GM12874 (cell line): ENCODE measurements around the gene SIRT2.

Experiments used
- CTCF ChIP-seq: IDR thresholded peaks from 2 replicates; pipeline ENCODE4 v1.5.1; 2011; ENCODE audit warnings: low read depth, mild to moderate bottlenecking, control low read depth, low read length, moderate library complexity; ENCODE audit not compliant: insufficient read depth

The SIRT2 gene

GRCh38 chr19:38879400-38879751 lies 20.0 kb downstream of the SIRT2 start:
- no peak for TF ChIP-seq CTCF

GRCh38 chr19:38878575-38879399 lies 20.6 kb downstream of the SIRT2 start:
- TF ChIP-seq CTCF = peak; percentile 16; the same call in 1 of the 2 replicates

- TF ChIP-seq CTCF = no peak
These were observed 21.4 kb downstream of the SIRT2 start, which contains the start of gene RINL for GRCh38 chr19:38877781-38878574. Gene RINL (minus strand): TSS chr19:38878275. CDS start chr19:38876742, 1,533 bp downstream.

- no peak; the same call in 1 of the 2 replicates for TF ChIP-seq CTCF
These were observed 23.6 kb downstream of the SIRT2 start for GRCh38 chr19:38875656-38876395.

GRCh38 chr19:38870612-38871011 lies 28.8 kb downstream of the SIRT2 start:
- no peak for TF ChIP-seq CTCF

GRCh38 chr19:38869836-38870607 lies 29.4 kb downstream of the SIRT2 start:
- TF ChIP-seq CTCF = peak; percentile 97
